GM18499 (cell line): ENCODE data around the gene HPSE.
"Not testable (repeated sequence)": the region's sequence is repeated elsewhere in the genome, so short reads cannot be mapped to it uniquely, and the experiment has no call there.

ENCODE experiments used
- ATAC-seq: cut with Tn5 transposase; IDR thresholded peaks from one replicate; pipeline ENCODE4 v1.9.1; 2021; ENCODE audit warnings: moderate number of reproducible peaks; ENCODE audit not compliant: insufficient read depth, unreplicated experiment

HPSE gene

GRCh38 chr4:83285055-83285407, 49.6 kb downstream of the HPSE start:
- no peak for ATAC-seq

- peak; percentile 70 for ATAC-seq
Observed at GRCh38 chr4:83284193-83285054, 50.2 kb downstream of the HPSE start, which contains the start of gene COQ2. COQ2 (minus strand) TSS chr4:83284798; CDS start chr4:83284764, 34 bp downstream.

GRCh38 chr4:83283181-83283580, 51.5 kb downstream of the HPSE start:
- no peak for ATAC-seq

GRCh38 chr4:83282049-83282535, 52.6 kb downstream of the HPSE start:
- no peak for ATAC-seq

GRCh38 chr4:83281307-83281706, 53.3 kb downstream of the HPSE start:
- no peak for ATAC-seq

GRCh38 chr4:83276299-83277040, 58.2 kb downstream of the HPSE start:
- ATAC-seq, result no peak

GRCh38 chr4:83273926-83274325, 60.7 kb downstream of the HPSE start:
- ATAC-seq, result not testable (repeated sequence)

- peak; percentile 85 for ATAC-seq
Observed at GRCh38 chr4:83272900-83273299, 61.7 kb downstream of the HPSE start.

- no peak for ATAC-seq
Observed at GRCh38 chr4:83269256-83269655, 65.4 kb downstream of the HPSE start.

- no peak for ATAC-seq
Observed at GRCh38 chr4:83268491-83268890, 66.2 kb downstream of the HPSE start.

GRCh38 chr4:83267830-83268475, 66.7 kb downstream of the HPSE start:
- ATAC-seq, result no peak

GRCh38 chr4:83267121-83267829, 67.4 kb downstream of the HPSE start:
- no peak for ATAC-seq

GRCh38 chr4:83266689-83267088, 68.0 kb downstream of the HPSE start:
- no peak for ATAC-seq

- no peak for ATAC-seq
Observed at GRCh38 chr4:83263106-83263505, 71.5 kb downstream of the HPSE start.

- ATAC-seq, result no peak
Observed at GRCh38 chr4:83262682-83263081, 72.0 kb downstream of the HPSE start.

- ATAC-seq, result no peak
Observed at GRCh38 chr4:83261307-83261706, 73.3 kb downstream of the HPSE start.

GRCh38 chr4:83259586-83259985, 75.1 kb downstream of the HPSE start:
- ATAC-seq, result peak; percentile 45

- ATAC-seq, result no peak
Observed at GRCh38 chr4:83258461-83258860, 76.2 kb downstream of the HPSE start.

GRCh38 chr4:83257811-83258210, 76.8 kb downstream of the HPSE start:
- ATAC-seq, result no peak

GRCh38 chr4:83255584-83255983, 79.1 kb downstream of the HPSE start:
- no peak for ATAC-seq
